GM12864 (cell line): Measurements from ENCODE around the gene RASA2.
"Not testable (repeated sequence)": the region's sequence is repeated elsewhere in the genome, so short reads cannot be mapped to it uniquely, and the experiment has no call there.

Experiments used
- DNase-seq: peaks from one replicate; pipeline ENCODE4 v3.0.0-alpha.2; 2011; ENCODE audit warnings: low read depth
- H3K4me3 ChIP-seq: 2 replicates; pipeline ENCODE4 v1.5.1; 2011; ENCODE audit warnings: mild to moderate bottlenecking, low read depth, low read length, control low read depth
- CTCF ChIP-seq: IDR thresholded peaks from 2 replicates; pipeline ENCODE4 v1.5.1; 2011; ENCODE audit warnings: low read depth, mild to moderate bottlenecking, moderate library complexity, low read length, control low read depth, inconsistent platforms; ENCODE audit errors: missing control alignments

RASA2 gene

GRCh38 chr3:141471160-141471559, 15.7 kb upstream of the RASA2 start:
- DNase-seq: no peak
- no peak overlapping the region for H3K4me3 ChIP-seq
- no peak for TF ChIP-seq CTCF

- DNase-seq: no peak
- TF ChIP-seq CTCF: no peak
- H3K4me3 ChIP-seq: no peak overlapping the region
Measured at GRCh38 chr3:141476033-141476432, 10.8 kb upstream of the RASA2 start.

GRCh38 chr3:141477224-141477623, 9.6 kb upstream of the RASA2 start:
- no peak for TF ChIP-seq CTCF
- no peak for DNase-seq
- H3K4me3 ChIP-seq: no peak overlapping the region

- no peak for TF ChIP-seq CTCF
- no peak for DNase-seq
- H3K4me3 ChIP-seq: no peak overlapping the region
Measured at GRCh38 chr3:141478139-141478538, 8.7 kb upstream of the RASA2 start.

GRCh38 chr3:141478840-141479239, 8.0 kb upstream of the RASA2 start:
- H3K4me3 ChIP-seq, DNase-seq: not testable (repeated sequence)

GRCh38 chr3:141482245-141482922, 4.4 kb upstream of the RASA2 start:
- TF ChIP-seq CTCF: no peak
- no peak for DNase-seq
- no peak overlapping the region for H3K4me3 ChIP-seq

GRCh38 chr3:141484701-141485287, 2.0 kb upstream of the RASA2 start:
- TF ChIP-seq CTCF: no peak
- DNase-seq: no peak
- no peak overlapping the region for H3K4me3 ChIP-seq
